HCT116 (cell line): ENCODE results near the gene SMAD9. TPM values are rescaled to one million over a fixed set of nuclear protein-coding genes. Genes with fewer than 3 reads are reported as not detected.
A peak's percentile ranks its signal among the peaks of the same experiment; 100 is the strongest.

Experiments used
- ATAC-seq: fragments of 200-7000 bp; cut with Tn5 transposase; 2 replicates; pipeline ENCODE4 v1.9.1; 2020; ENCODE audit warnings: mild to moderate bottlenecking, moderate library complexity
- BruUV-seq: library from RNA; stranded (reverse); fragments of 400-500 nt; replicated peaks from 2 replicates; lab custom pipeline; 2021; lab: Mats Ljungman, UMichigan
- CTCF ChIA-PET: fragments of 300-600 bp; sonication (Branson Sonifier 250); formaldehyde crosslinking; loops from one replicate; lab custom pipeline; 2021; ENCODE audit warnings: antibody characterized with exemption; lab: Charles Lee
- POLR2A ChIA-PET: fragments of 300-600, 350-600 bp; sonication (Branson Sonifier 250); formaldehyde crosslinking; loops from one replicate; lab custom pipeline; 2021; ENCODE audit warnings: antibody characterized with exemption; lab: Charles Lee
- RAD21 ChIA-PET, 2 experiments: fragments of 300-600 bp; sonication (Branson Sonifier 250); formaldehyde crosslinking; loops; one replicate each; lab custom pipeline; 2023; ENCODE audit warnings: low total read pairs in 2 of 2; ENCODE audit not compliant: uncharacterized antibody in 2 of 2, unreplicated experiment in 2 of 2, low non-redundant PET in 1 of 2; lab: Charles Lee
- DNase-seq: peaks from one replicate; pipeline ENCODE4 v3.0.0-alpha.2; 2010; ENCODE audit warnings: low read depth, low spot score
- H2AFZ ChIP-seq: fragments of 200-600 bp; shearing (Covaris generic), sonication (generic); 2 replicates; pipeline ENCODE4 v1.6.1; 2017; ENCODE audit warnings: low read depth, mixed run types, mixed read lengths, antibody characterized with exemption, low read length; ENCODE audit not compliant: poor library complexity, severe bottlenecking
- H3K27ac ChIP-seq: 2 replicates; pipeline ENCODE4 v1.5.1; 2012; ENCODE audit warnings: low read depth, low read length
- H3K27me3 ChIP-seq: fragments of 200-600 bp; sonication (generic); 2 replicates; pipeline ENCODE4 v1.6.1; 2016; ENCODE audit warnings: mixed run types, low read length, mixed read lengths; ENCODE audit not compliant: insufficient read depth
- H3K36me3 ChIP-seq, 2 experiments: fragments of 200-500 bp in 1 of 2; fragments of 200-600 bp in 1 of 2; sonication (Bioruptor generic) in 1 of 2; sonication (generic) in 1 of 2; 2 replicates each; pipeline versions ENCODE4 v1.5.1 to v1.6.1; 2014 to 2016; ENCODE audit warnings: low read length in 2 of 2, inconsistent platforms in 1 of 2, mixed read lengths in 1 of 2, mixed run types in 1 of 2; ENCODE audit not compliant: insufficient read depth in 2 of 2, control insufficient read depth in 1 of 2
- H3K4me1 ChIP-seq, 2 experiments: fragments of 200-600 bp in 1 of 2; sonication (generic) in 1 of 2; 2 replicates each; pipeline versions ENCODE4 v1.5.1 to v1.6.1; 2012 to 2017; ENCODE audit warnings: low read length in 2 of 2, inconsistent platforms in 1 of 2, mild to moderate bottlenecking in 1 of 2, mixed read lengths in 1 of 2, mixed run types in 1 of 2, moderate library complexity in 1 of 2; ENCODE audit not compliant: insufficient read depth in 2 of 2, control insufficient read depth in 1 of 2
- H3K4me2 ChIP-seq: fragments of 200-600 bp; sonication (generic); 2 replicates; pipeline ENCODE4 v1.6.1; 2017; ENCODE audit warnings: mixed run types, low read length, mixed read lengths
- H3K4me3 ChIP-seq, 2 experiments: fragments of 200-600 bp in 1 of 2; sonication (generic) in 1 of 2; replicated peaks in 1 of 2; 2 replicates each; pipeline ENCODE4 v1.5.1; 2011 to 2016; ENCODE audit warnings: low read length in 2 of 2, control low read depth in 1 of 2, low read depth in 1 of 2, mild to moderate bottlenecking in 1 of 2, mixed read lengths in 1 of 2, mixed run types in 1 of 2
- H3K79me2 ChIP-seq: fragments of 200-600 bp; sonication (generic); 2 replicates; pipeline ENCODE4 v1.6.1; 2017; ENCODE audit warnings: mild to moderate bottlenecking, mixed run types, low read length, moderate library complexity, mixed read lengths; ENCODE audit not compliant: insufficient read depth
- H3K9ac ChIP-seq: fragments of 200-600 bp; sonication (generic); 2 replicates; pipeline ENCODE4 v1.6.1; 2016; ENCODE audit warnings: low read length, mixed read lengths
- H3K9me2 ChIP-seq: fragments of 200-600 bp; sonication (generic), shearing (Covaris generic); 2 replicates; pipeline ENCODE4 v1.6.1; 2017; ENCODE audit warnings: mixed run types, mild to moderate bottlenecking, moderate library complexity; ENCODE audit not compliant: insufficient read depth
- H3K9me3 ChIP-seq, 2 experiments: fragments of 200-500 bp in 1 of 2; fragments of 200-600 bp in 1 of 2; sonication (Bioruptor generic) in 1 of 2; sonication (generic) in 1 of 2; 2 replicates each; pipeline ENCODE4 v1.6.1; 2014 to 2017; ENCODE audit warnings: low read length in 2 of 2, mixed read lengths in 2 of 2, inconsistent platforms in 1 of 2, low read depth in 1 of 2, mild to moderate bottlenecking in 1 of 2, mixed run types in 1 of 2, moderate library complexity in 1 of 2; ENCODE audit not compliant: control insufficient read depth in 1 of 2, insufficient read depth in 1 of 2
- H4K20me1 ChIP-seq: fragments of 200-600 bp; sonication (generic), shearing (Covaris generic); 2 replicates; pipeline ENCODE4 v1.6.1; 2017; ENCODE audit warnings: mixed run types, mild to moderate bottlenecking, moderate library complexity; ENCODE audit not compliant: insufficient read depth
- CEBPB ChIP-seq: IDR thresholded peaks from 2 replicates; pipeline ENCODE4 v1.6.1; 2012; ENCODE audit warnings: low read depth
- CTCF ChIP-seq, 3 experiments: fragments of 200-600 bp in 1 of 3; sonication (generic) in 1 of 3; IDR thresholded peaks in 2 of 3; conservative IDR thresholded peaks in 1 of 3; 2 replicates each; pipeline ENCODE4 v1.5.1; 2012 to 2017; ENCODE audit warnings: low read depth in 2 of 3, low read length in 2 of 3, antibody characterized with exemption in 1 of 3, borderline replicate concordance in 1 of 3, control low read depth in 1 of 3, mild to moderate bottlenecking in 1 of 3, mixed read lengths in 1 of 3, mixed run types in 1 of 3, moderate library complexity in 1 of 3; ENCODE audit not compliant: insufficient read depth in 1 of 3
- EZH2phosphoT487 ChIP-seq: fragments of 200-600 bp; IDR thresholded peaks from 2 replicates; pipeline ENCODE4 v1.6.1; 2018; ENCODE audit warnings: antibody characterized with exemption, borderline replicate concordance
- FOSL1 ChIP-seq: IDR thresholded peaks from 2 replicates; pipeline ENCODE4 v1.6.1; 2012; ENCODE audit warnings: low read depth
- RAD21 ChIP-seq: IDR thresholded peaks from 2 replicates; pipeline ENCODE4 v1.6.1; 2012; ENCODE audit warnings: low read depth, mild to moderate bottlenecking
- REST ChIP-seq: IDR thresholded peaks from 2 replicates; pipeline ENCODE4 v1.6.1; 2012; ENCODE audit warnings: low read depth
- SIN3A ChIP-seq: IDR thresholded peaks from 2 replicates; pipeline ENCODE4 v1.6.1; 2012; ENCODE audit warnings: low read depth
- SRF ChIP-seq: IDR thresholded peaks from 2 replicates; pipeline ENCODE4 v1.6.1; 2012; ENCODE audit warnings: low read depth
- YY1 ChIP-seq: IDR thresholded peaks from 2 replicates; pipeline ENCODE4 v1.6.1; 2011; ENCODE audit warnings: low read length, low read depth, moderate library complexity, mild to moderate bottlenecking; ENCODE audit not compliant: insufficient replicate concordance; ENCODE audit errors: extremely low read depth
- ZFX ChIP-seq: fragments of 450-650 bp; IDR thresholded peaks from 2 replicates; pipeline ENCODE4 v1.6.1; 2017
- intact Hi-C: fragments of 100-400 bp; cut with micrococcal nuclease; formaldehyde crosslinking; loops from 2 replicates; pipeline ENCODE4 v1.10.0; 2022
- total RNA-seq: library from RNA; stranded (reverse); gene quantifications from one replicate; pipeline ENCODE4 v1.2.1, GENCODE V29; 2021; ENCODE audit not compliant: unreplicated experiment
- TF ChIP-seq, protein P1 (sequence below): IDR thresholded peaks from 2 replicates; pipeline ENCODE4 v1.6.1; 2012

SMAD9 gene
- total RNA-seq, 1 experiment from 2014 or later = 4.3 TPM

DNA sequence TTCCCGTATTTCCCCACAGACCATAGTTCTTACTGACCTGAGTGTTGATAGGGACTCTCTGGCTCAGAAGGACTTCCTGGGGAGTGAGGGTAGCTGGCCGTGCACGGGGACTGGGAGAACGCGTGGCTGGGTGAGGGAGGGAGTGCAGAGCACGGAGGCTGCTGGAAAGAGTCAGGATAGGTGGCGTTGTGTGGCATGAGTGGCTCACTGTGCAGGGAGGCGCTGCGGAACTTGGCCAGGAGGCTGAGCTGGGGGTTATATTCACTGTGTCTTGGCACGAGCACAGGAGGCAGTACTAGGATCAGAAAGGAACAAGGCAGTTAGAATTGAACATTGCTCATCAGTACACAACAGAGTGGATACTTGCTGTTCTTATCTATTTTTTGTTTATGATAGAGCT, 47.4 kb downstream of the SMAD9 start:
- no peak overlapping the region for H3K27ac ChIP-seq
- H3K36me3 ChIP-seq = no peaks in the 10 kb centered on the region
- POLR2A ChIA-PET = no interaction called here
- H3K9me2 ChIP-seq = no peaks in the 10 kb centered on the region
- intact Hi-C loops = no loop called here
- peak overlapping the region; percentile 45 for H3K4me2 ChIP-seq
- RAD21 ChIA-PET = no interaction called here
- no peaks in the 10 kb centered on the region for H3K27me3 ChIP-seq
- BruUV-seq = no TSS peak
- H3K4me1 ChIP-seq = 0 out of 4 replicates have a peak, but pooled peaks cover 0 to 3% of the 10 kb centered on the region in 2 experiments
- H3K9ac ChIP-seq = no peak overlapping the region
- no peak for TF ChIP-seq ZFX
- no peak for TF ChIP-seq RAD21
- no peak for TF ChIP-seq SIN3A
- no peak for TF ChIP-seq EZH2phosphoT487
- no peaks in the 10 kb centered on the region for H4K20me1 ChIP-seq
- H3K9me3 ChIP-seq = no peaks in the 10 kb centered on the region
- ATAC-seq = peak; percentile 97
- CTCF ChIA-PET = interaction anchor here (1.1 kb wide), 1 partner anchor 109 kb away, joined by 3 read pairs; no protein-coding TSS in a partner anchor
- H2AFZ ChIP-seq = no peak overlapping the region
- H3K4me3 ChIP-seq = no peak overlapping the region
- no peak for DNase-seq
- H3K79me2 ChIP-seq = no peaks in the 10 kb centered on the region

- CTCF ChIA-PET = no interaction called here
- H3K9ac ChIP-seq = no peak overlapping the region
- POLR2A ChIA-PET = no interaction called here
These were observed 49.9 kb downstream of the SMAD9 start for GRCh38 chr13:36870050-36870692.

More at GRCh38 chr13:36870050-36870692, 49.9 kb downstream of the SMAD9 start:
- Histone ChIP-seq H3K27me3 (no peaks in the 10 kb centered on the region), H4K20me1 (no peaks in the 10 kb centered on the region), H3K27ac (no peak overlapping the region), H3K9me2 (no peaks in the 10 kb centered on the region), H3K4me2 (no peak overlapping the region), H2AFZ (no peak overlapping the region), H3K36me3 (no peaks in the 10 kb centered on the region), H3K4me1 (0 out of 4 replicates have a peak, but pooled peaks cover 0 to 3% of the 10 kb centered on the region in 2 experiments), H3K4me3 (no peak overlapping the region), H3K9me3 (no peaks in the 10 kb centered on the region), H3K79me2 (no peaks in the 10 kb centered on the region)
- TF ChIP-seq YY1 (no peak), FOSL1 (no peak), CEBPB (no peak), REST (no peak), SIN3A (no peak), ZFX (no peak), EZH2phosphoT487 (no peak), CTCF (IDR thresholded peaks at IDR 0.05 in 2 of 3, conservative IDR thresholded peaks at IDR 0.05 in 1 of 3; ENCODE audit: borderline replicate concordance in 1 of 3, insufficient read depth in 1 of 3, low read depth in 2 of 3, low read length in 2 of 3) (no peak), SRF (no peak)
- TF ChIP-seq, protein P1, sequence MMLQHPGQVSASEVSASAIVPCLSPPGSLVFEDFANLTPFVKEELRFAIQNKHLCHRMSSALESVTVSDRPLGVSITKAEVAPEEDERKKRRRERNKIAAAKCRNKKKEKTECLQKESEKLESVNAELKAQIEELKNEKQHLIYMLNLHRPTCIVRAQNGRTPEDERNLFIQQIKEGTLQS = no peak
- DNase-seq (no peak), ATAC-seq (no peak)
- intact Hi-C loops = no loop called here
- BruUV-seq = no TSS peak
- RAD21 ChIA-PET = no interaction called here
